OCI-LY1 (cell line): ENCODE measurements around the gene IQCM.

ENCODE experiments used
- H2AFZ ChIP-seq: fragments of 200-600 bp; sonication (generic), shearing (Covaris generic); 2 replicates; pipeline ENCODE4 v1.6.0; 2014; ENCODE audit warnings: antibody characterized with exemption, mild to moderate bottlenecking, low read length
- H3F3A ChIP-seq: fragments of 200-600 bp; sonication (generic), shearing (Covaris generic); 2 replicates; pipeline ENCODE4 v1.6.0; 2014; ENCODE audit warnings: mild to moderate bottlenecking, antibody characterized with exemption, low read length, moderate library complexity; ENCODE audit not compliant: insufficient read depth
- H3K27ac ChIP-seq: fragments of 200-600 bp; sonication (generic); 2 replicates; pipeline ENCODE4 v1.5.1; 2014; ENCODE audit warnings: low read length, mixed run types, mild to moderate bottlenecking, low read depth; ENCODE audit not compliant: poor library complexity, severe bottlenecking
- H3K27me3 ChIP-seq: fragments of 200-600 bp; sonication (generic); 2 replicates; pipeline ENCODE4 v1.6.0; 2014; ENCODE audit warnings: antibody characterized with exemption, mild to moderate bottlenecking, low read length, moderate library complexity; ENCODE audit not compliant: insufficient read depth
- H3K36me3 ChIP-seq: fragments of 200-600 bp; sonication (generic); 2 replicates; pipeline ENCODE4 v1.6.1; 2014; ENCODE audit warnings: mild to moderate bottlenecking, antibody characterized with exemption, low read length, moderate library complexity, mixed read lengths; ENCODE audit not compliant: insufficient read depth
- H3K4me1 ChIP-seq: fragments of 200-600 bp; sonication (generic); 2 replicates; pipeline ENCODE4 v1.5.1; 2014; ENCODE audit warnings: mild to moderate bottlenecking, low read length, moderate library complexity; ENCODE audit not compliant: insufficient read depth, severe bottlenecking
- H3K4me2 ChIP-seq: fragments of 200-600 bp; sonication (generic), shearing (Covaris generic); 2 replicates; pipeline ENCODE4 v1.6.1; 2014; ENCODE audit warnings: low read length
- H3K4me3 ChIP-seq: fragments of 200-600 bp; sonication (generic); 2 replicates; pipeline ENCODE4 v1.5.1; 2014; ENCODE audit warnings: low read length, low read depth, mild to moderate bottlenecking, mixed read lengths; ENCODE audit not compliant: poor library complexity, severe bottlenecking
- H3K79me2 ChIP-seq: fragments of 200-600 bp; shearing (Covaris generic); 2 replicates; pipeline ENCODE4 v1.6.1; 2016; ENCODE audit warnings: mixed run types, low read length, mixed read lengths; ENCODE audit not compliant: insufficient read depth
- H3K9ac ChIP-seq: fragments of 200-600 bp; sonication (generic), shearing (Covaris generic); 2 replicates; pipeline ENCODE4 v1.6.1; 2014; ENCODE audit warnings: mild to moderate bottlenecking, low read length, mixed read lengths
- H3K9me2 ChIP-seq: fragments of 200-600 bp; sonication (generic), shearing (Covaris generic); 2 replicates; pipeline ENCODE4 v1.6.1; 2014; ENCODE audit warnings: low read depth, mild to moderate bottlenecking, low read length, mixed read lengths
- H3K9me3 ChIP-seq: fragments of 200-600 bp; shearing (Covaris generic); 2 replicates; pipeline ENCODE4 v1.6.1; 2014; ENCODE audit warnings: low read length, mixed read lengths
- H4K20me1 ChIP-seq: fragments of 200-600 bp; sonication (generic), shearing (Covaris generic); 2 replicates; pipeline ENCODE4 v1.6.0; 2016; ENCODE audit warnings: mild to moderate bottlenecking, low read length; ENCODE audit not compliant: insufficient read depth
- EZH2 ChIP-seq: fragments of 200-600 bp; sonication (generic), shearing (Covaris generic); IDR thresholded peaks from 2 replicates; pipeline ENCODE4 v1.8.0; 2017; ENCODE audit warnings: borderline replicate concordance, mixed run types, mild to moderate bottlenecking, antibody characterized with exemption, low read length, moderate library complexity, mixed read lengths
- TF ChIP-seq, protein P1 (sequence below): fragments of 200-600 bp; sonication (generic), shearing (Covaris generic); IDR thresholded peaks from 2 replicates; pipeline ENCODE4 v1.5.1; 2017; ENCODE audit warnings: mild to moderate bottlenecking, antibody characterized with exemption, low read length, moderate library complexity, mixed read lengths

Gene IQCM

DNA sequence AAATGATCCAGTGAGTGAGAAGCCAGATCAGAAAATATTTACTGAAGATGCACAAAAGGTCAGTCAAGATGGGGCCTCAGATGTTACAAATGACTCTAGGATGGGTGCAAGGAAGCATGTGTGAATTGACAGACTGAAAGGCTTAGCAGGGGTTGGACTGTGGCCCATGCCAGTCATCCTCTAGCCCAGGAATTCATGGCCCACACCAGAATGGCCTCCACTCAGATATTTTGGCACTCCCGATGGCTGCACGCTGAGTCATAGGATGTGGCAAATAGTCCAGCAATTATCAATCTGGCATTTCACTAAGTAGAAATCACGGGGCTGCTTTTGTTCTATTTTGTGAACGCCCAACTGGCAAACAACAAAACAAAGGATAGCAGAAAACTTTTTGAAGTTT, 406.5 kb downstream of the IQCM start:
- no peak overlapping the region for H3K27ac ChIP-seq

DNA sequence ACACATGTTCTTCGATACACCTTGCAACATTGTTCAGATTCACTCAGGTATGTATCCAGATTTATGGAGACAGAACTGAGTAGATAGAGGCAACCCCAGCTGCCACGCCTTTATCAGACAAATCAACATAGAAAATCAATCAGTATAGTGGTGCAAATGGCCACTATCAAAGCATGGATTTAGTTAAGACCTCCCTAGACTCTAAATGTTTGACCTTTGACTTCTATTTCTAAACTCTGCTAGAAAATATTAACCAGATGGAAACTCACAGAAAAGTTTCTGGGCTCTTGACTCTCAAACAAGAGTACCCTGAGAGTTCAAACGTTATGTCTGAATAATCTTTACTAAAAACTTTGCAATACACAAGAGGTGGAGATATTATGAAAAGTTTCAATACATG, 411.5 kb downstream of the IQCM start:
- Histone ChIP-seq H3K9ac (no peak overlapping the region), H3F3A (no peaks in the 10 kb centered on the region), H3K36me3 (no peaks in the 10 kb centered on the region), H3K27me3 (no peaks in the 10 kb centered on the region), H3K9me2 (no peaks in the 10 kb centered on the region), H4K20me1 (no peaks in the 10 kb centered on the region), H3K9me3 (no peaks in the 10 kb centered on the region), H3K4me1 (no peaks in the 10 kb centered on the region), H3K4me3 (no peak overlapping the region), H3K27ac (no peak overlapping the region), H3K4me2 (no peak overlapping the region), H2AFZ (no peak overlapping the region), H3K79me2 (no peaks in the 10 kb centered on the region)
- no peak for TF ChIP-seq EZH2

More for the DNA sequence above, 406.5 kb downstream of the IQCM start:
- Histone ChIP-seq H3K9ac (no peak overlapping the region), H3K9me2 (no peaks in the 10 kb centered on the region), H3K9me3 (no peaks in the 10 kb centered on the region), H3F3A (no peaks in the 10 kb centered on the region), H2AFZ (no peak overlapping the region), H4K20me1 (no peaks in the 10 kb centered on the region), H3K4me2 (no peak overlapping the region), H3K79me2 (no peaks in the 10 kb centered on the region), H3K36me3 (no peaks in the 10 kb centered on the region), H3K4me3 (no peak overlapping the region), H3K4me1 (no peaks in the 10 kb centered on the region), H3K27me3 (no peaks in the 10 kb centered on the region)
- TF ChIP-seq EZH2 = no peak
- TF ChIP-seq, protein P1, sequence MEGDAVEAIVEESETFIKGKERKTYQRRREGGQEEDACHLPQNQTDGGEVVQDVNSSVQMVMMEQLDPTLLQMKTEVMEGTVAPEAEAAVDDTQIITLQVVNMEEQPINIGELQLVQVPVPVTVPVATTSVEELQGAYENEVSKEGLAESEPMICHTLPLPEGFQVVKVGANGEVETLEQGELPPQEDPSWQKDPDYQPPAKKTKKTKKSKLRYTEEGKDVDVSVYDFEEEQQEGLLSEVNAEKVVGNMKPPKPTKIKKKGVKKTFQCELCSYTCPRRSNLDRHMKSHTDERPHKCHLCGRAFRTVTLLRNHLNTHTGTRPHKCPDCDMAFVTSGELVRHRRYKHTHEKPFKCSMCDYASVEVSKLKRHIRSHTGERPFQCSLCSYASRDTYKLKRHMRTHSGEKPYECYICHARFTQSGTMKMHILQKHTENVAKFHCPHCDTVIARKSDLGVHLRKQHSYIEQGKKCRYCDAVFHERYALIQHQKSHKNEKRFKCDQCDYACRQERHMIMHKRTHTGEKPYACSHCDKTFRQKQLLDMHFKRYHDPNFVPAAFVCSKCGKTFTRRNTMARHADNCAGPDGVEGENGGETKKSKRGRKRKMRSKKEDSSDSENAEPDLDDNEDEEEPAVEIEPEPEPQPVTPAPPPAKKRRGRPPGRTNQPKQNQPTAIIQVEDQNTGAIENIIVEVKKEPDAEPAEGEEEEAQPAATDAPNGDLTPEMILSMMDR = no peak

DNA sequence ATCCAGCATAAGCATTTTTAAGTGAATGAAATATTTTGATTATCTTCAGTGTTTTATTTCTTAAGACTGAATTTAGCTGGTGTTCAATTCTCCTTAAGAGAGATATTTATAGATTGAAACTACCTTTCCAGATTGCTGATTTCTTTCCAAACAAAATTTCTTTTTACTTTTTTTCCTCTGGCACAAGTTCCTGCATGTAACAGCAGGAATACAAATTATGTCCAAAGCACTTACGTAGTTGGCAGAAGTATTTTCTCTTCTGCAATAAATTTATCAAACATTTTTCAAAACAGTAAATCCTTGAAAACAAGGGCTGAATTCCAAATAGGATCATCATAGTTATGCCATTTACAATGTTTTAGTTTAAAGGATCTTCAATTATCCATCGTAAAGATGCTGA, 412.6 kb downstream of the IQCM start:
- Histone ChIP-seq H3K9ac (no peak overlapping the region), H3K27me3 (no peaks in the 10 kb centered on the region), H3K9me2 (no peaks in the 10 kb centered on the region), H3K4me2 (no peak overlapping the region), H3K79me2 (no peaks in the 10 kb centered on the region), H4K20me1 (no peaks in the 10 kb centered on the region), H3K4me1 (no peaks in the 10 kb centered on the region), H3K9me3 (no peaks in the 10 kb centered on the region), H2AFZ (no peak overlapping the region), H3K36me3 (no peaks in the 10 kb centered on the region), H3K4me3 (no peak overlapping the region), H3K27ac (no peak overlapping the region), H3F3A (no peaks in the 10 kb centered on the region)
- TF ChIP-seq EZH2 = no peak
- TF ChIP-seq, protein P1 = no peak

DNA sequence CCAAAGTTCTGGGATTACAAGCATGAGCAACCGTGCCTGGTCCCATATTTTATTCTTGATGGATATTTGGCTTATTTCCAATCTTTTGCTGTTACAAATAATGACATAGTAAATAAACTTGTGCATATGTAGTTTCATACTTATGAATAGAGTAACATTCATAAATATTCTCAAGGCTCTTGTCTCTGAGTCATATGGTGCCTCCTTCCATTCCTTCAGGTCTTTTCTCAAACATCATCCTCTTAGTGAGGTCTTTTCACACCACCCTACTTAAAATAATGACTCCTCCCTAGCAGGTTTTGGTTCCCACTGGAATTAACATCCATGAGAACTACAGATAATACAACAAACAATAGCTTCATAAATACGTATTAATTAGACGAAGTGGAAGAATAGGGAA, 416.6 kb downstream of the IQCM start:
- H3K36me3 ChIP-seq = no peaks in the 10 kb centered on the region
- no peak overlapping the region for H3K9ac ChIP-seq
- H4K20me1 ChIP-seq = no peaks in the 10 kb centered on the region
- TF ChIP-seq, protein P1 = no peak
- no peak for TF ChIP-seq EZH2
- no peak overlapping the region for H2AFZ ChIP-seq
- H3K4me1 ChIP-seq = no peaks in the 10 kb centered on the region
- H3K4me3 ChIP-seq = no peak overlapping the region
- H3K9me2 ChIP-seq = no peaks in the 10 kb centered on the region
- H3K9me3 ChIP-seq = no peaks in the 10 kb centered on the region
- H3K27me3 ChIP-seq = no peaks in the 10 kb centered on the region
- no peaks in the 10 kb centered on the region for H3K79me2 ChIP-seq
- H3F3A ChIP-seq = no peaks in the 10 kb centered on the region
- H3K27ac ChIP-seq = no peak overlapping the region
- no peak overlapping the region for H3K4me2 ChIP-seq
